ENCODE data around the gene LOXL4.

LOXL4 gene

GRCh38 chr10:98294270-98294627 is 26.3 kb upstream of the LOXL4 start:
- DNase-seq (ENCODE audit: low read depth) = no peak

GRCh38 chr10:98293550-98294269 is 25.7 kb upstream of the LOXL4 start:
- DNase-seq (ENCODE audit: low read depth) = no peak

GRCh38 chr10:98292971-98293370 is 25.0 kb upstream of the LOXL4 start:
- DNase-seq (ENCODE audit: low read depth) = no peak

GRCh38 chr10:98289802-98290209 is 21.8 kb upstream of the LOXL4 start:
- no peak for DNase-seq (ENCODE audit: low read depth)

GRCh38 chr10:98287321-98287720 is 19.3 kb upstream of the LOXL4 start:
- no peak for DNase-seq (ENCODE audit: low read depth)

- no peak for DNase-seq (ENCODE audit: low read depth)
Measured at GRCh38 chr10:98286419-98286818, 18.4 kb upstream of the LOXL4 start.

- no peak for DNase-seq (ENCODE audit: low read depth)
Measured at GRCh38 chr10:98285416-98285815, 17.4 kb upstream of the LOXL4 start.

- no peak for DNase-seq (ENCODE audit: low read depth)
Measured at GRCh38 chr10:98276311-98276710, 8.3 kb upstream of the LOXL4 start.

GRCh38 chr10:98274562-98274961 is 6.6 kb upstream of the LOXL4 start:
- no peak for DNase-seq (ENCODE audit: low read depth)

- DNase-seq (ENCODE audit: low read depth) = no peak
Measured at GRCh38 chr10:98273057-98273850, 5.3 kb upstream of the LOXL4 start.

- DNase-seq (ENCODE audit: low read depth) = no peak
Measured at GRCh38 chr10:98272656-98273055, 4.7 kb upstream of the LOXL4 start.

- DNase-seq (ENCODE audit: low read depth) = no peak
Measured at GRCh38 chr10:98272245-98272644, 4.3 kb upstream of the LOXL4 start.

- DNase-seq (ENCODE audit: low read depth) = no peak
Measured at GRCh38 chr10:98270786-98271185, 2.8 kb upstream of the LOXL4 start.

GRCh38 chr10:98270073-98270740 is 2.2 kb upstream of the LOXL4 start:
- no peak for DNase-seq (ENCODE audit: low read depth)

- DNase-seq (ENCODE audit: low read depth) = peak; percentile 55
Measured at GRCh38 chr10:98269435-98269912, 1.5 kb upstream of the LOXL4 start.

GRCh38 chr10:98268694-98269431 is 869 bp upstream of the LOXL4 start:
- no peak for DNase-seq (ENCODE audit: low read depth)

GRCh38 chr10:98267069-98267893 is 713 bp downstream of the LOXL4 start:
- no peak for DNase-seq (ENCODE audit: low read depth)

- DNase-seq (ENCODE audit: low read depth) = no peak
Measured at GRCh38 chr10:98266647-98267046, 1.3 kb downstream of the LOXL4 start.

GRCh38 chr10:98265403-98266378 is 2.3 kb downstream of the LOXL4 start:
- DNase-seq (ENCODE audit: low read depth) = no peak

Data from fibroblast of the conjunctiva (primary cell).